ENCODE results near the gene RENBP. TPM values are rescaled to one million over a fixed set of nuclear protein-coding genes. Genes with fewer than 3 reads are reported as not detected.
A peak's percentile ranks its signal among the peaks of the same experiment; 100 is the strongest.

RENBP gene
- polyA plus RNA-seq, 6 donors from 2014 or later, result 0.68 to 3.8 (median 1.7) TPM

GRCh38 chrX:153968255-153968654 is 23.8 kb upstream of the RENBP start:
- Mint-ChIP-seq H3K4me3 (peak overlapping the region; percentile 78 to 100 (median 96)), H3K27ac (peak overlapping the region; percentile 67 to 94 (median 86)), H3K27me3 (no peaks in the 10 kb centered on the region), H3K36me3 (peaks cover 4 to 7% of the 10 kb centered on the region in 2 donors), H3K4me1 (peaks cover 29 to 56% (median 46%) of the 10 kb centered on the region in 3 donors), H3K9me3 (no peaks in the 10 kb centered on the region)
- no peak for DNase-seq
- ATAC-seq (ENCODE audit: low read depth in 2 of 2), result no peak

- H3K4me3 Mint-ChIP-seq, result peak overlapping the region; percentile 60 to 100 (median 86)
- ATAC-seq (ENCODE audit: low read depth in 2 of 2) (no peak), DNase-seq (no peak)
- peaks cover 4 to 7% of the 10 kb centered on the region in 2 donors for H3K36me3 Mint-ChIP-seq
- peak overlapping the region; percentile 67 to 94 (median 86) for H3K27ac Mint-ChIP-seq
- no peaks in the 10 kb centered on the region for H3K27me3 Mint-ChIP-seq
- H3K9me3 Mint-ChIP-seq, result no peaks in the 10 kb centered on the region
- peaks cover 26 to 53% (median 46%) of the 10 kb centered on the region in 3 donors for H3K4me1 Mint-ChIP-seq
These were observed 23.2 kb upstream of the RENBP start for GRCh38 chrX:153967536-153968224.

GRCh38 chrX:153966841-153967535 is 22.5 kb upstream of the RENBP start:
- ATAC-seq (ENCODE audit: low read depth in 2 of 2) (no peak), DNase-seq (no peak)
- peak overlapping the region; percentile 67 to 94 (median 81) for H3K27ac Mint-ChIP-seq
- H3K36me3 Mint-ChIP-seq, result peaks cover 4 to 7% of the 10 kb centered on the region in 2 donors
- no peaks in the 10 kb centered on the region for H3K9me3 Mint-ChIP-seq
- peak overlapping the region; percentile 60 to 100 (median 86) for H3K4me3 Mint-ChIP-seq
- no peaks in the 10 kb centered on the region for H3K27me3 Mint-ChIP-seq
- peaks cover 26 to 53% (median 46%) of the 10 kb centered on the region in 3 donors for H3K4me1 Mint-ChIP-seq

- Mint-ChIP-seq H3K27ac (peak overlapping the region in 3 of 6 donors; percentile 18 to 73 (median 30)), H3K9me3 (no peaks in the 10 kb centered on the region), H3K4me1 (peaks cover 26 to 53% (median 46%) of the 10 kb centered on the region in 3 donors), H3K4me3 (peak overlapping the region in 2 of 8 donors; percentile 25 to 91), H3K27me3 (no peaks in the 10 kb centered on the region), H3K36me3 (peaks cover 0 to 1% of the 10 kb centered on the region in 2 donors)
- ATAC-seq (ENCODE audit: low read depth in 2 of 2) (no peak), DNase-seq (no peak)
These were observed 21.8 kb upstream of the RENBP start for GRCh38 chrX:153966283-153966688.

GRCh38 chrX:153965406-153965805 is 21.0 kb upstream of the RENBP start:
- Mint-ChIP-seq H3K27ac (peak overlapping the region in 1 of 6 donors; percentile 23), H3K27me3 (no peaks in the 10 kb centered on the region), H3K4me1 (peaks cover 26 to 53% (median 51%) of the 10 kb centered on the region in 3 donors), H3K36me3 (no peaks in the 10 kb centered on the region), H3K9me3 (no peaks in the 10 kb centered on the region), H3K4me3 (peak overlapping the region in 2 of 8 donors; percentile 44 to 61)
- ATAC-seq (ENCODE audit: low read depth in 2 of 2), result no peak
- DNase-seq, result no peak

GRCh38 chrX:153964105-153964504 is 19.7 kb upstream of the RENBP start:
- DNase-seq, result no peak
- peaks cover 20 to 45% (median 44%) of the 10 kb centered on the region in 3 donors for H3K4me1 Mint-ChIP-seq
- no peaks in the 10 kb centered on the region for H3K9me3 Mint-ChIP-seq
- no peaks in the 10 kb centered on the region for H3K36me3 Mint-ChIP-seq
- H3K4me3 Mint-ChIP-seq, result no peak overlapping the region
- no peaks in the 10 kb centered on the region for H3K27me3 Mint-ChIP-seq
- peak overlapping the region in 2 of 6 donors; percentile 21 to 37 for H3K27ac Mint-ChIP-seq
- ATAC-seq (ENCODE audit: low read depth in 2 of 2), result no peak

GRCh38 chrX:153963546-153963945 is 19.1 kb upstream of the RENBP start:
- H3K4me3 Mint-ChIP-seq, result no peak overlapping the region
- DNase-seq (no peak), ATAC-seq (ENCODE audit: low read depth in 2 of 2) (no peak)
- H3K4me1 Mint-ChIP-seq, result peaks cover 18 to 41% (median 40%) of the 10 kb centered on the region in 3 donors
- H3K27me3 Mint-ChIP-seq, result no peaks in the 10 kb centered on the region
- H3K9me3 Mint-ChIP-seq, result no peaks in the 10 kb centered on the region
- no peaks in the 10 kb centered on the region for H3K36me3 Mint-ChIP-seq
- H3K27ac Mint-ChIP-seq, result peak overlapping the region in 1 of 6 donors; percentile 16

GRCh38 chrX:153961292-153961691 is 16.8 kb upstream of the RENBP start:
- H3K36me3 Mint-ChIP-seq, result no peaks in the 10 kb centered on the region
- H3K27ac Mint-ChIP-seq, result peak overlapping the region in 1 of 6 donors; percentile 39

GRCh38 chrX:153960786-153961185 is 16.3 kb upstream of the RENBP start:
- Mint-ChIP-seq H3K27me3 (no peaks in the 10 kb centered on the region), H3K4me1 (peaks cover 4 to 17% (median 12%) of the 10 kb centered on the region in 3 donors), H3K9me3 (no peaks in the 10 kb centered on the region), H3K36me3 (no peaks in the 10 kb centered on the region), H3K27ac (no peak overlapping the region), H3K4me3 (no peak overlapping the region)
- ATAC-seq (ENCODE audit: low read depth in 2 of 2) (no peak), DNase-seq (no peak)

More at GRCh38 chrX:153961292-153961691, 16.8 kb upstream of the RENBP start:
- H3K4me3 Mint-ChIP-seq, result no peak overlapping the region
- H3K4me1 Mint-ChIP-seq, result peaks cover 4 to 21% (median 17%) of the 10 kb centered on the region in 3 donors
- DNase-seq (no peak), ATAC-seq (ENCODE audit: low read depth in 2 of 2) (no peak)
- no peaks in the 10 kb centered on the region for H3K27me3 Mint-ChIP-seq
- H3K9me3 Mint-ChIP-seq, result no peaks in the 10 kb centered on the region

GRCh38 chrX:153960077-153960476 is 15.6 kb upstream of the RENBP start:
- Mint-ChIP-seq H3K4me3 (no peak overlapping the region), H3K27ac (peak overlapping the region in 1 of 6 donors; percentile 47), H3K36me3 (no peaks in the 10 kb centered on the region), H3K4me1 (peaks cover 0 to 10% (median 5%) of the 10 kb centered on the region in 3 donors), H3K27me3 (no peaks in the 10 kb centered on the region), H3K9me3 (no peaks in the 10 kb centered on the region)
- no peak for DNase-seq
- ATAC-seq (ENCODE audit: low read depth in 2 of 2), result no peak

GRCh38 chrX:153959649-153960048 is 15.2 kb upstream of the RENBP start:
- Mint-ChIP-seq H3K4me1 (peaks cover 0 to 6% (median under 1%) of the 10 kb centered on the region in 3 donors), H3K27ac (peak overlapping the region in 1 of 6 donors; percentile 51), H3K27me3 (no peaks in the 10 kb centered on the region), H3K4me3 (no peak overlapping the region), H3K36me3 (no peaks in the 10 kb centered on the region), H3K9me3 (no peaks in the 10 kb centered on the region)
- DNase-seq (no peak), ATAC-seq (ENCODE audit: low read depth in 2 of 2) (no peak)

- DNase-seq (no peak), ATAC-seq (ENCODE audit: low read depth in 2 of 2) (no peak)
- H3K27ac Mint-ChIP-seq, result no peak overlapping the region
- H3K36me3 Mint-ChIP-seq, result no peaks in the 10 kb centered on the region
- H3K4me1 Mint-ChIP-seq, result peaks cover 0 to 5% (median 4%) of the 10 kb centered on the region in 3 donors
- H3K27me3 Mint-ChIP-seq, result no peaks in the 10 kb centered on the region
- no peaks in the 10 kb centered on the region for H3K9me3 Mint-ChIP-seq
- H3K4me3 Mint-ChIP-seq, result no peak overlapping the region
These were observed 14.2 kb upstream of the RENBP start for GRCh38 chrX:153958605-153959004.

GRCh38 chrX:153957224-153957623 is 12.8 kb upstream of the RENBP start:
- no peaks in the 10 kb centered on the region for H3K9me3 Mint-ChIP-seq
- peaks cover 4 to 5% (median 4%) of the 10 kb centered on the region in 3 donors for H3K4me1 Mint-ChIP-seq
- no peaks in the 10 kb centered on the region for H3K36me3 Mint-ChIP-seq
- no peak overlapping the region for H3K4me3 Mint-ChIP-seq
- H3K27me3 Mint-ChIP-seq, result no peaks in the 10 kb centered on the region
- peak overlapping the region in 1 of 6 donors; percentile 33 for H3K27ac Mint-ChIP-seq
- ATAC-seq (ENCODE audit: low read depth in 2 of 2) (no peak), DNase-seq (no peak)
